Measurements from ENCODE around the gene DLD.

DLD gene

DNA sequence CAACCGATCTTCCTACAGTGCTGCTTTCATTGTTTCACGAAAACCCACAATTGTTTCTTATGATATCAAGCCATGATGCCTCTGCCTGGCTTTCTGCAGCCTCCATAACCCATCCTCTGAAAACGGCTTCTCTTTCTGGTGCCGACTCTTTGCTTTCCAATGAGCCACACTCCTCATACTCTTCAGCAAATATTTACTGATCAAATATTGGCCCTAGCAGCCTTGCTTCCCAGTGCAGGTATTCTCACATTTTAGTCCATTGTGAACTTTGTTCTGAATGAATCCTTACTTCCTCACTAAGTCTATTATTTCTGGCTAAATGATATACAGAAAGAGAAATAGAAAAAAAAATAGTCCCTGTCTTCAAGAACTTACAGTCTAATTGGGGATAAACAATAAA, 76.4 kb downstream of the DLD start:
- DNase-seq (ENCODE audit: low read depth in 1 of 2, low spot score in 1 of 2): no peak

DNA sequence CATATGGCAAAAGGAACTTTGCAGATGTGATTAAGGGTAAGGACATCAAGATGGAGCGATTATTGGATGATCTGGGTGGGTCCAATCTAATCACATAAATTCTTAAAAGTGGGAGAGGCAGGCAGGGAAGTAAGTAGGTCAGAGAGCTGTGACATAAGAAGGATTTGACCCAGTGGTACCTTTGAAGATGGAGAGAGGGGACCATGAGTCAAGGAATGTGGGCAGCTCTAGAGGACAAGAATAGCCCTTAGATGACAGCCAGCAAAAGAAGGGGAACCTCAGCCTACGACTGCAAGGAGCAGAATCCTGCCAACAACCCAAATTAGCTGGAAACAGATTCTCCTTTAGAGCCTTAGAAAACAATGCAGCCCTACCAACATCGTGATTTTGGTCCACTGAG, 77.5 kb downstream of the DLD start:
- DNase-seq (ENCODE audit: low read depth in 1 of 2, low spot score in 1 of 2): no peak

DNA sequence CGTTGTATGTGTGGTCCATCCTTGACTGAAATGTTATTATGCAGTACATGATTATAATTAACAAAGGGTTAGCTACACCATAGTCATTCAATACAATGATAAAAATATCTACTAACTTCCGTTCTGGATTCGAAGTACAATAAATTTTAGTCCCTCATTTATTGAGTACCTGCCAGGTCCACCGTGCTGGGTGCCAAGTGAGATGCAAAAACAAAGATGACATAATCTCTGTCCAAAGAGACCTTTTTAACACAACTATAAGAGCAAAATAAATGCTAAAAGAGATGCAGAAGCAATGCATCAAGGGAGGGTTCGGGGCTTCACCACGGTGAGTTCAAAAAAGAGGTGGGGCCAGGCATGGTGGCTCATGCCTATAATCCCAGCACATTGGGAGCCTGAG, 78.9 kb downstream of the DLD start:
- no peak for DNase-seq (ENCODE audit: low read depth in 1 of 2, low spot score in 1 of 2)

All from activated CD4-positive, alpha-beta T cell treated with anti-CD3 and anti-CD28 coated beads, Interleukin-2, amount 50 U/mL, for 24 hours (primary cell).